ENCODE measurements around the gene PLA2R1. TPM values are rescaled to one million over a fixed set of nuclear protein-coding genes. Genes with fewer than 3 reads are reported as not detected.

PLA2R1 gene
- total RNA-seq, 4 donors from 2014 or later: 11.6 to 49.2 (median 30.5) TPM

Other genes with a start within 250 kb of the PLA2R1 start
- gene LY75, start 157.9 kb downstream of the PLA2R1 start, total RNA-seq: 10 to 100 TPM; 12.4 to 81.8 (median 65.2) TPM
- 10 to 100 TPM in 3 of 4 donors, 1 to 10 TPM in 1; 9.9 to 21.5 (median 15.3) TPM for gene ITGB6, start 137.7 kb upstream of the PLA2R1 start, total RNA-seq